ENCODE data around the gene CYTH2. TPM values are rescaled to one million over a fixed set of nuclear protein-coding genes. Genes with fewer than 3 reads are reported as not detected.

CYTH2 gene
- total RNA-seq, 3 donors from 2014 or later (not counting 1 experiment from before 2014, with no cell fraction given): 38.5 to 44.1 (median 39.2) TPM

GRCh38 chr19:48520134-48520533, 51.0 kb downstream of the CYTH2 start:
- H3K9me3 Mint-ChIP-seq: peaks cover 0 to 4% of the 10 kb centered on the region in 2 donors

GRCh38 chr19:48524221-48524620, 55.1 kb downstream of the CYTH2 start:
- WGBS (ENCODE audit: insufficient coverage): 92% methylated on average over 2 of the region's 2 CpGs
- Mint-ChIP-seq H3K27me3 (ENCODE audit: low read depth in 2 of 2) (peaks cover 7 to 12% of the 10 kb centered on the region in 2 donors), H3K27ac (no peak overlapping the region), H3K36me3 (peaks cover 9% of the 10 kb centered on the region), H3K9me3 (peaks cover 0 to 4% of the 10 kb centered on the region in 2 donors), H3K4me3 (no peak overlapping the region), H3K4me1 (no peaks in the 10 kb centered on the region)
- H3K4me3 ChIP-seq (ENCODE audit: low read length): no peak overlapping the region
- peaks cover 21% of the 10 kb centered on the region for H3K9me3 ChIP-seq (ENCODE audit: control insufficient read depth, insufficient read depth, low read length)
- DNase-seq (no peak), ATAC-seq (no peak)
- no peaks in the 10 kb centered on the region for H3K4me1 ChIP-seq (ENCODE audit: control insufficient read depth, insufficient read depth, low read length)
- H3K36me3 ChIP-seq (ENCODE audit: control insufficient read depth, insufficient read depth, low read length): no peaks in the 10 kb centered on the region
- intact Hi-C loops (cut with micrococcal nuclease): no loop called here
- H3K27ac ChIP-seq (ENCODE audit: low read length): no peak overlapping the region
- no peaks in the 10 kb centered on the region for H3K27me3 ChIP-seq (ENCODE audit: control insufficient read depth, insufficient read depth, low read length)
- TF ChIP-seq CTCF (IDR thresholded peaks at IDR 0.05): no peak

More at GRCh38 chr19:48520134-48520533, 51.0 kb downstream of the CYTH2 start:
- Mint-ChIP-seq H3K27me3 (ENCODE audit: low read depth in 2 of 2) (peaks cover 7 to 14% of the 10 kb centered on the region in 2 donors), H3K27ac (no peak overlapping the region), H3K4me1 (no peaks in the 10 kb centered on the region), H3K36me3 (peaks cover 9% of the 10 kb centered on the region), H3K4me3 (no peak overlapping the region)
- Histone ChIP-seq H3K27me3 (ENCODE audit: control insufficient read depth, insufficient read depth, low read length) (no peaks in the 10 kb centered on the region), H3K36me3 (ENCODE audit: control insufficient read depth, insufficient read depth, low read length) (no peaks in the 10 kb centered on the region), H3K4me3 (ENCODE audit: low read length) (no peak overlapping the region), H3K27ac (ENCODE audit: low read length) (no peak overlapping the region), H3K9me3 (ENCODE audit: control insufficient read depth, insufficient read depth, low read length) (peaks cover 6% of the 10 kb centered on the region), H3K4me1 (ENCODE audit: control insufficient read depth, insufficient read depth, low read length) (no peaks in the 10 kb centered on the region)
- ATAC-seq (no peak), DNase-seq (no peak)
- 93% methylated on average over 4 of the region's 4 CpGs for WGBS (ENCODE audit: insufficient coverage)
- intact Hi-C loops (cut with micrococcal nuclease): no loop called here
- TF ChIP-seq CTCF (IDR thresholded peaks at IDR 0.05): no peak

GRCh38 chr19:48524732-48525131, 55.6 kb downstream of the CYTH2 start:
- 99% methylated on average over 5 of the region's 5 CpGs for WGBS (ENCODE audit: insufficient coverage)
- intact Hi-C loops (cut with micrococcal nuclease): no loop called here

More at GRCh38 chr19:48524732-48525131, 55.6 kb downstream of the CYTH2 start:
- H3K27ac ChIP-seq (ENCODE audit: low read length): no peak overlapping the region
- H3K36me3 ChIP-seq (ENCODE audit: control insufficient read depth, insufficient read depth, low read length): no peaks in the 10 kb centered on the region
- H3K36me3 Mint-ChIP-seq: peaks cover 9% of the 10 kb centered on the region
- H3K4me3 Mint-ChIP-seq: no peak overlapping the region
- peaks cover under 1 to 5% of the 10 kb centered on the region in 2 donors for H3K9me3 Mint-ChIP-seq
- ATAC-seq (no peak), DNase-seq (no peak)
- no peak for TF ChIP-seq CTCF (IDR thresholded peaks at IDR 0.05)
- no peak overlapping the region for H3K4me3 ChIP-seq (ENCODE audit: low read length)
- no peak overlapping the region for H3K27ac Mint-ChIP-seq
- no peaks in the 10 kb centered on the region for H3K4me1 Mint-ChIP-seq
- no peaks in the 10 kb centered on the region for H3K27me3 ChIP-seq (ENCODE audit: control insufficient read depth, insufficient read depth, low read length)
- peaks cover 7 to 13% of the 10 kb centered on the region in 2 donors for H3K27me3 Mint-ChIP-seq (ENCODE audit: low read depth in 2 of 2)
- peaks cover 24% of the 10 kb centered on the region for H3K9me3 ChIP-seq (ENCODE audit: control insufficient read depth, insufficient read depth, low read length)
- no peaks in the 10 kb centered on the region for H3K4me1 ChIP-seq (ENCODE audit: control insufficient read depth, insufficient read depth, low read length)
